H1 (cell line): ENCODE measurements around the gene MYH3. TPM values are rescaled to one million over a fixed set of nuclear protein-coding genes. Genes with fewer than 3 reads are reported as not detected.

Experiments used
- CTCF ChIA-PET: fragments of 300-600 bp; sonication (Branson Sonifier 250); formaldehyde crosslinking; loops from one replicate; lab custom pipeline; 2021; ENCODE audit not compliant: partially characterized antibody; lab: Charles Lee
- POLR2A ChIA-PET: fragments of 300-600 bp; sonication (Branson Sonifier 250); formaldehyde crosslinking; loops from one replicate; lab custom pipeline; 2021; ENCODE audit warnings: inconsistent platforms; ENCODE audit not compliant: partially characterized antibody; lab: Charles Lee
- DNase-seq, 2 experiments: peaks; one replicate each; pipeline versions ENCODE4 v3.0.0 to v3.0.0-alpha.2; 2010 to 2022; ENCODE audit warnings: low spot score in 2 of 2, low read depth in 1 of 2, mixed read lengths in 1 of 2
- FAIRE-seq: peaks from 2 replicates; lab custom pipeline; 2011; peaks lifted over from hg19 to GRCh38; lab: Jason Lieb, UNC
- H2AFZ ChIP-seq: 2 replicates; pipeline ENCODE4 v1.8.1; 2012; ENCODE audit warnings: low read length, inconsistent platforms
- H2AK5ac ChIP-seq: 2 replicates; pipeline ENCODE4 v1.6.1; 2013; ENCODE audit warnings: low read depth, low read length
- H2BK120ac ChIP-seq: replicated peaks from 2 replicates; pipeline ENCODE3; 2013; ENCODE audit warnings: low read depth, low read length, inconsistent platforms
- H2BK12ac ChIP-seq: 2 replicates; pipeline ENCODE4 v1.6.1; 2013; ENCODE audit warnings: low read depth, low read length
- H2BK15ac ChIP-seq: 2 replicates; pipeline ENCODE4 v1.6.1; 2013; ENCODE audit warnings: low read length
- H2BK20ac ChIP-seq: 2 replicates; pipeline ENCODE4 v1.6.1; 2013; ENCODE audit warnings: low read length
- H2BK5ac ChIP-seq: 2 replicates; pipeline ENCODE4 v1.6.1; 2013; ENCODE audit warnings: low read depth, low read length
- H3K14ac ChIP-seq: 2 replicates; pipeline ENCODE4 v1.6.1; 2013; ENCODE audit warnings: inconsistent platforms; ENCODE audit not compliant: insufficient read length
- H3K18ac ChIP-seq: 2 replicates; pipeline ENCODE4 v1.6.1; 2013; ENCODE audit warnings: low read length; ENCODE audit errors: extremely low read depth
- H3K23ac ChIP-seq: 2 replicates; pipeline ENCODE4 v1.6.1; 2013; ENCODE audit warnings: inconsistent platforms; ENCODE audit not compliant: insufficient read length
- H3K23me2 ChIP-seq: 2 replicates; pipeline ENCODE4 v1.6.1; 2013; ENCODE audit warnings: low read depth, low read length
- H3K27ac ChIP-seq: 2 replicates; pipeline ENCODE4 v1.6.1; 2011; ENCODE audit warnings: low read depth, low read length, inconsistent platforms
- H3K27me3 ChIP-seq, 4 experiments: replicated peaks in 1 of 4; 1 replicate in 1 of 4; 2 replicates in 3 of 4; pipeline versions ENCODE4 v1.6.1 to v1.8.1; 2011 to 2013; ENCODE audit warnings: low read length in 3 of 4, mild to moderate bottlenecking in 3 of 4, inconsistent platforms in 2 of 4, mixed read lengths in 2 of 4, moderate library complexity in 1 of 4; ENCODE audit not compliant: control insufficient read depth in 3 of 4, insufficient read depth in 3 of 4; ENCODE audit errors: extremely low read depth in 1 of 4
- H3K36me3 ChIP-seq, 4 experiments: 2 replicates each; pipeline versions ENCODE4 v1.6.1 to v1.8.1; 2011 to 2013; ENCODE audit warnings: mild to moderate bottlenecking in 4 of 4, low read length in 3 of 4, moderate library complexity in 2 of 4, control low read depth in 1 of 4, inconsistent platforms in 1 of 4; ENCODE audit not compliant: insufficient read depth in 4 of 4, control insufficient read depth in 2 of 4
- H3K4ac ChIP-seq: replicated peaks from 2 replicates; pipeline ENCODE3; 2013; ENCODE audit warnings: low read length, low read depth, mixed read lengths, inconsistent platforms; ENCODE audit not compliant: insufficient read length
- H3K4me1 ChIP-seq, 4 experiments: replicated peaks in 1 of 4; 1 replicate in 1 of 4; 2 replicates in 3 of 4; pipeline versions ENCODE4 v1.6.1 to v1.8.1; 2011 to 2013; ENCODE audit warnings: low read length in 3 of 4, inconsistent platforms in 2 of 4, mixed read lengths in 1 of 4; ENCODE audit not compliant: insufficient read depth in 4 of 4, control insufficient read depth in 3 of 4
- H3K4me2 ChIP-seq, 2 experiments: 2 replicates each; pipeline versions ENCODE4 v1.6.1 to v1.8.1; 2011 to 2013; ENCODE audit warnings: low read depth in 2 of 2, low read length in 2 of 2, control low read depth in 1 of 2, inconsistent platforms in 1 of 2, mild to moderate bottlenecking in 1 of 2; ENCODE audit not compliant: insufficient read depth in 1 of 2
- H3K4me3 ChIP-seq, 4 experiments: fragments of 200-600, 300-600 bp in 1 of 4; sonication (generic), shearing (Covaris generic), sonication (Bioruptor Twin) in 1 of 4; 2 replicates each; pipeline versions ENCODE4 v1.5.1 to v1.8.1; 2011 to 2016; ENCODE audit warnings: low read length in 4 of 4, low read depth in 3 of 4, control low read depth in 2 of 4, inconsistent platforms in 2 of 4, mild to moderate bottlenecking in 2 of 4, mixed read lengths in 1 of 4, moderate library complexity in 1 of 4; ENCODE audit not compliant: insufficient read depth in 2 of 4; ENCODE audit errors: extremely low read depth in 1 of 4
- H3K56ac ChIP-seq: replicated peaks from 2 replicates; pipeline ENCODE3; 2013; ENCODE audit warnings: low read depth, mild to moderate bottlenecking, mixed read lengths, low read length, inconsistent platforms; ENCODE audit not compliant: insufficient read length
- H3K79me1 ChIP-seq: 2 replicates; pipeline ENCODE4 v1.6.1; 2013; ENCODE audit warnings: low read depth, low read length, control low read depth
- H3K79me2 ChIP-seq, 2 experiments: 2 replicates each; pipeline versions ENCODE4 v1.6.1 to v1.8.1; 2012 to 2013; ENCODE audit warnings: low read length in 2 of 2, mild to moderate bottlenecking in 2 of 2, inconsistent platforms in 1 of 2; ENCODE audit not compliant: insufficient read depth in 2 of 2, control insufficient read depth in 1 of 2
- H3K9ac ChIP-seq, 4 experiments: replicated peaks in 1 of 4; 1 replicate in 1 of 4; 2 replicates in 3 of 4; pipeline versions ENCODE4 v1.6.1 to v1.8.1; 2011 to 2013; ENCODE audit warnings: low read depth in 3 of 4, low read length in 3 of 4, control low read depth in 2 of 4, mild to moderate bottlenecking in 2 of 4, moderate library complexity in 2 of 4, inconsistent platforms in 1 of 4; ENCODE audit errors: extremely low read depth in 1 of 4
- H3K9me3 ChIP-seq, 2 experiments: 2 replicates each; pipeline versions ENCODE4 v1.6.1 to v1.8.1; 2012 to 2013; ENCODE audit warnings: mild to moderate bottlenecking in 2 of 2, moderate library complexity in 2 of 2, control low read depth in 1 of 2, inconsistent platforms in 1 of 2, low read depth in 1 of 2, low read length in 1 of 2, mixed read lengths in 1 of 2; ENCODE audit not compliant: insufficient read depth in 2 of 2
- H4K20me1 ChIP-seq, 2 experiments: replicated peaks in 1 of 2; 2 replicates each; pipeline versions ENCODE3 to v1.8.1; 2011 to 2013; ENCODE audit warnings: inconsistent platforms in 2 of 2, low read length in 2 of 2, mild to moderate bottlenecking in 1 of 2; ENCODE audit not compliant: insufficient read depth in 2 of 2, control insufficient read depth in 1 of 2
- H4K5ac ChIP-seq: 2 replicates; pipeline ENCODE4 v1.6.1; 2013; ENCODE audit warnings: low read length, low read depth, mixed read lengths, inconsistent platforms; ENCODE audit not compliant: insufficient read length
- H4K8ac ChIP-seq: 2 replicates; pipeline ENCODE4 v1.8.0; 2013; ENCODE audit warnings: mild to moderate bottlenecking, moderate library complexity, low read length, inconsistent platforms; ENCODE audit not compliant: insufficient read depth; ENCODE audit errors: extremely low read depth
- H4K91ac ChIP-seq: replicated peaks from 2 replicates; pipeline ENCODE3; 2013; ENCODE audit warnings: low read length, mixed read lengths, inconsistent platforms; ENCODE audit not compliant: insufficient read length
- BACH1 ChIP-seq: IDR thresholded peaks from 2 replicates; pipeline ENCODE4 v1.6.1; 2012; ENCODE audit warnings: low read length, improper control_type of control experiment
- BCL11A ChIP-seq, 2 experiments: IDR thresholded peaks; one replicate each; pipeline ENCODE4 v1.6.1; 2011; ENCODE audit warnings: low read depth in 2 of 2, low read length in 2 of 2, mild to moderate bottlenecking in 2 of 2
- CTCF ChIP-seq, 3 experiments: IDR thresholded peaks; 1 replicate in 2 of 3; 2 replicates in 1 of 3; pipeline versions ENCODE4 v1.5.1 to v1.6.1; 2011; ENCODE audit warnings: low read length in 3 of 3, mild to moderate bottlenecking in 3 of 3, inconsistent platforms in 2 of 3, low read depth in 1 of 3, moderate library complexity in 1 of 3; ENCODE audit not compliant: insufficient read depth in 1 of 3; ENCODE audit errors: control extremely low read depth in 1 of 3
- EZH2 ChIP-seq: fragments of 200-600 bp; sonication (generic); IDR thresholded peaks from 2 replicates; pipeline ENCODE4 v1.7.1; 2012; ENCODE audit warnings: low read depth, mild to moderate bottlenecking, moderate library complexity, low read length, inconsistent platforms; ENCODE audit not compliant: severe bottlenecking
- RFX5 ChIP-seq: IDR thresholded peaks from 2 replicates; pipeline ENCODE4 v1.6.1; 2011; ENCODE audit warnings: low read depth, low read length, improper control_type of control experiment, borderline replicate concordance
- WGBS, 2 experiments: shearing (Covaris generic) in 1 of 2; methylation state at CpG; one replicate each; pipeline versions ENCODE4 v1.1.6 to v1.1.7; 2013 to 2015; ENCODE audit warnings: low lambda C conversion rate in 2 of 2, mixed read lengths in 2 of 2, inconsistent platforms in 1 of 2, low coverage in 1 of 2, missing lambda C conversion rate in 1 of 2; ENCODE audit not compliant: insufficient replicate concordance in 2 of 2, insufficient coverage in 1 of 2, insufficient read length in 1 of 2; ENCODE audit errors: extremely low coverage in 1 of 2, missing lambda C conversion rate in 1 of 2; 5-methylcytosine and 5-hydroxymethylcytosine counted together
- polyA plus RNA-seq, 7 experiments: library from polyadenylated mRNA; depleted of rRNA in 3 of 7; stranded (reverse) in 5 of 7; unstranded in 2 of 7; fragments of >200 nt in 5 of 7; fragments of 200-250 nt in 2 of 7; gene quantifications; 1 replicate in 5 of 7; 2 replicates in 1 of 7; 4 replicates in 1 of 7; pipeline versions ENCODE4 v1.2.1 to v1.2.3, GENCODE V29; 2011 to 2013; ENCODE audit warnings: missing spikeins in 2 of 7, mixed read lengths in 2 of 7
- total RNA-seq: library from RNA; stranded (reverse); fragmentation: NEBNext Ultra II Directional; extraction: Animal tissue kit (Norgen Biotek cat#: 25700); gene quantifications from 2 replicates; pipeline ENCODE4 v1.2.1, GENCODE V29; 2021

Gene MYH3
- total and polyA plus RNA-seq, 2 of the 8 experiments (the other 6 are each of a cell fraction or from before 2014, with no cell fraction given) = 0.65 to 1.8 TPM

GRCh38 chr17:10621397-10621796, 35.7 kb downstream of the MYH3 start:
- no peak overlapping the region for H3K4me3 ChIP-seq
- H3K27ac ChIP-seq = no peak overlapping the region
- H3K23ac ChIP-seq = no peak overlapping the region
- no peak overlapping the region for H3K56ac ChIP-seq
- no peak overlapping the region for H3K4me2 ChIP-seq
- no peak for DNase-seq
- no peaks in the 10 kb centered on the region for H3K23me2 ChIP-seq
- no peak overlapping the region for H2BK15ac ChIP-seq
- no peaks in the 10 kb centered on the region for H3K27me3 ChIP-seq
- H2BK120ac ChIP-seq = no peak overlapping the region
- no peaks in the 10 kb centered on the region for H3K79me1 ChIP-seq
- TF ChIP-seq RFX5 = no peak
- TF ChIP-seq BCL11A (IDR thresholded peaks at IDR 0.05; ENCODE audit: low read depth in 2 of 2, low read length in 2 of 2) = no peak
- no peak for TF ChIP-seq EZH2
- TF ChIP-seq CTCF (IDR thresholded peaks at IDR 0.05; ENCODE audit: control extremely low read depth in 1 of 3, insufficient read depth in 1 of 3, low read depth in 1 of 3, low read length in 3 of 3) = no peak
- no peak for TF ChIP-seq BACH1
- ChIA-PET CTCF (interaction anchor here (0.6 to 18.0 kb wide), 5 partner anchors 11 to 319 kb away, joined by 3 to 323 read pairs (median 3); no protein-coding TSS in a partner anchor), POLR2A (no interaction called here)
- H4K8ac ChIP-seq = no peak overlapping the region
- H3K18ac ChIP-seq = no peak overlapping the region
- no peaks in the 10 kb centered on the region for H3K36me3 ChIP-seq
- H2AK5ac ChIP-seq = no peak overlapping the region
- no peaks in the 10 kb centered on the region for H3K9me3 ChIP-seq
- no peak overlapping the region for H2BK5ac ChIP-seq
- no peak overlapping the region for H2BK12ac ChIP-seq
- no peaks in the 10 kb centered on the region for H4K20me1 ChIP-seq
- no peak overlapping the region for H3K9ac ChIP-seq
- no peaks in the 10 kb centered on the region; a peak in 1 of 7 replicates for H3K4me1 ChIP-seq
- no peak overlapping the region for H2AFZ ChIP-seq
- H2BK20ac ChIP-seq = no peak overlapping the region
- FAIRE-seq = no peak
- H3K14ac ChIP-seq = no peak overlapping the region
- H3K79me2 ChIP-seq = no peaks in the 10 kb centered on the region
- WGBS, 2 experiments = 87% methylated on average over 6 of the region's 6 CpGs; no CpG with 5 or more reads in 1 of the 2 experiments
- no peak overlapping the region for H4K91ac ChIP-seq
- no peak overlapping the region for H4K5ac ChIP-seq
- H3K4ac ChIP-seq = no peak overlapping the region
